ENCODE data around the gene HIVEP1.

HIVEP1 gene

DNA sequence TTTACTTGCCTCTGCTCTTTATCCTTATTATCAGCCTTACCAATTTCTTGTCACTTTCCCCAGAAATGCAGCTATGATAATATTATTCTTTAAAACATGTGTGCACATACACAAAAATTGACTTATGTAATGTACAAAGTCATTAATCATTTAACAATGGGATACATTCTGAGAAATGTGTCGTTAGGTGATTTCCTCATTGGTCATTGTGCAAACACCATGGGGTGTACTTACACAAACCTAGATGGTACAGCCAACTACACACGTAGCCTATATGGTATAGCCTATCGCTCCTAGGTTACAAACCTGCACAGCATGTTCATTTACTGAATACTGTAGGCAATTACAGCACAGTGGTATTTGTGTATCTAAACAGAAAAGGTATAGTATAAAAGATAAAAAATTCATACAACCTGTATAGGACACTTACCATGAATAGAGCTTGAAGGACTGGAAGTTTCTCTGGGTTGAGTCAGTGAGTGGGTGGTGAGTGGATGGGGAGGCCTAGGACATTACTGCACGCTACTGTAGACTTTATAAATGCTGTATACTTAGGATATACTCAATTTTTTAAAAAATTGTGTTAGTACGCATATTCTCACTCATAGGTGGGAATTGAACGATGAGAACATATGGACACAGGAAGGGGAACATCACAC lies 56.9 kb downstream of the HIVEP1 start:
- Mint-ChIP-seq H3K4me1 (peaks cover 61% of the 10 kb centered on the region), H3K36me3 (peaks cover 10% of the 10 kb centered on the region), H3K4me3 (no peak overlapping the region), H3K9me3 (no peaks in the 10 kb centered on the region), H3K27ac (no peak overlapping the region)
- peak; percentile 55 for ATAC-seq
- DNase-seq (ENCODE audit: low spot score in 2 of 2): no peak

DNA sequence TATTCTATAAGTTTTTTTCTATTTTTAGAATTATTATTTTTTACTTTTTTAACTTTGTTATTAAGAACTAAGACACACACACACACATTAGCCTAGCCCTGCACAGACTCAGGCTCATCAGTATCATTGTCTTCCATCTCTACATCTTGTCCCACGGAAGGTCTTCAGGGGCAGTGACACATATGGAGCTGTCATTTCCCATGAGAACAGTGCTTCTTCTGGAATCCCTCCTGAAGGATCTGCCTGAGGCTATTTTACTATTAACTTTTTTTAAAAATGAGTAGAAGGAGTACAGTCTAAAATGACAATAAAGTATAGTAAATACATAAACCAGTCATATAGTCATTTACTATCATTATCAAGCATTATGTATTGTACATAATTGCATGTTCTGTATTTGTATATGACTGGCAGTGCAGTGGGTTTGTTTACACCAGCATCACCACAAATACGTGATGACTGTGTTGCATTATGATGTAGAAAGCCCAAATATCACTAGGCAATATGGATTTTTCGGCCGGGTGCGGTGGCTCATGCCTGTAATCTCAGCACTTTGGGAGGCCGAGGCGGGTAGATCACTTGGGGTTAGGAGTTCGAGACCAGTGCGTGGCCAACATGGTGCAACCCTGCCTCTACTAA lies 57.9 kb downstream of the HIVEP1 start:
- Mint-ChIP-seq H3K4me1 (peaks cover 55% of the 10 kb centered on the region), H3K4me3 (no peak overlapping the region), H3K36me3 (peaks cover 10% of the 10 kb centered on the region), H3K27ac (peak overlapping the region; percentile 46), H3K9me3 (no peaks in the 10 kb centered on the region)
- DNase-seq (ENCODE audit: low spot score in 2 of 2) (no peak), ATAC-seq (peak; percentile 65)

- ATAC-seq (no peak), DNase-seq (ENCODE audit: low spot score in 2 of 2) (no peak)
- Mint-ChIP-seq H3K4me1 (peaks cover 48% of the 10 kb centered on the region), H3K4me3 (no peak overlapping the region), H3K36me3 (no peaks in the 10 kb centered on the region), H3K27ac (no peak overlapping the region), H3K9me3 (no peaks in the 10 kb centered on the region)
These were observed 59.0 kb downstream of the HIVEP1 start for GRCh38 chr6:12071064-12071615.

- peaks cover 36% of the 10 kb centered on the region for H3K4me1 Mint-ChIP-seq
- peaks cover 6% of the 10 kb centered on the region for H3K36me3 Mint-ChIP-seq
- H3K27ac Mint-ChIP-seq: no peak overlapping the region
- H3K9me3 Mint-ChIP-seq: no peaks in the 10 kb centered on the region
- no peak overlapping the region for H3K4me3 Mint-ChIP-seq
- DNase-seq (ENCODE audit: low spot score in 2 of 2) (no peak), ATAC-seq (no peak)
These were observed 63.0 kb downstream of the HIVEP1 start for GRCh38 chr6:12075067-12075563.

GRCh38 chr6:12077021-12077710 lies 65.1 kb downstream of the HIVEP1 start:
- Mint-ChIP-seq H3K4me3 (no peak overlapping the region), H3K4me1 (peaks cover 36% of the 10 kb centered on the region), H3K27ac (no peak overlapping the region), H3K9me3 (no peaks in the 10 kb centered on the region), H3K36me3 (peaks cover 6% of the 10 kb centered on the region)
- ATAC-seq (no peak), DNase-seq (ENCODE audit: low spot score in 2 of 2) (no peak)

GRCh38 chr6:12078014-12078413 lies 65.9 kb downstream of the HIVEP1 start:
- no peak overlapping the region for H3K27ac Mint-ChIP-seq
- ATAC-seq (no peak), DNase-seq (ENCODE audit: low spot score in 2 of 2) (no peak)
- no peaks in the 10 kb centered on the region for H3K9me3 Mint-ChIP-seq
- H3K4me3 Mint-ChIP-seq: no peak overlapping the region
- H3K36me3 Mint-ChIP-seq: peaks cover 6% of the 10 kb centered on the region
- H3K4me1 Mint-ChIP-seq: peaks cover 32% of the 10 kb centered on the region

- ATAC-seq (no peak), DNase-seq (ENCODE audit: low spot score in 2 of 2) (no peak)
- Mint-ChIP-seq H3K4me1 (peaks cover 38% of the 10 kb centered on the region), H3K4me3 (no peak overlapping the region), H3K9me3 (no peaks in the 10 kb centered on the region), H3K36me3 (peaks cover 6% of the 10 kb centered on the region), H3K27ac (no peak overlapping the region)
These were observed 69.7 kb downstream of the HIVEP1 start for GRCh38 chr6:12081771-12082170.

GRCh38 chr6:12082368-12082767 lies 70.3 kb downstream of the HIVEP1 start:
- no peaks in the 10 kb centered on the region for H3K9me3 Mint-ChIP-seq
- no peak for DNase-seq (ENCODE audit: low spot score in 2 of 2)
- H3K27ac Mint-ChIP-seq: no peak overlapping the region
- peaks cover 6% of the 10 kb centered on the region for H3K36me3 Mint-ChIP-seq
- peaks cover 38% of the 10 kb centered on the region for H3K4me1 Mint-ChIP-seq
- no peak overlapping the region for H3K4me3 Mint-ChIP-seq
- no peak for ATAC-seq

GRCh38 chr6:12083302-12083701 lies 71.2 kb downstream of the HIVEP1 start:
- Mint-ChIP-seq H3K27ac (no peak overlapping the region), H3K9me3 (no peaks in the 10 kb centered on the region), H3K4me3 (no peak overlapping the region), H3K4me1 (peaks cover 38% of the 10 kb centered on the region), H3K36me3 (no peaks in the 10 kb centered on the region)
- no peak for DNase-seq (ENCODE audit: low spot score in 2 of 2)
- ATAC-seq: no peak

DNA sequence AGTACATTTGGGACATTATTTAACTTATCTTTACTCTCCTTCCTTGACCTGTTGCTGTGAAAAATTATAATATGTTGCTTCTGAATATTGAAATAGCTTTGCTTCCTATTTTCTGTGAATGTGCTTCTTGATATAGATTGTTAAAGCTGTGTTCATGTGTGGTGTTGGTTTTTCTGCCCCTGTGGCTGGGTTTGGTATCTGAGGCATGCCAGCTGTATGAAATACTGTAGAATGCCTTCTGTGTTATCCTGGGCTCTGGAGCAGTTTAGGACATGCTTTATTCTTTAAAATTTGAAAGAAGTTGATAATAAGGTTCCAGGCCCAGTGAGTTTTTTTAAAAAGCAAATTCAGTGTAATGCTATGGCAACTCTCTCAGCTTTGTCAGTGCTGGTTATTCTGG lies 71.7 kb downstream of the HIVEP1 start:
- H3K4me1 Mint-ChIP-seq: peaks cover 38% of the 10 kb centered on the region
- no peaks in the 10 kb centered on the region for H3K36me3 Mint-ChIP-seq
- ATAC-seq (no peak), DNase-seq (ENCODE audit: low spot score in 2 of 2) (no peak)
- H3K4me3 Mint-ChIP-seq: no peak overlapping the region
- H3K27ac Mint-ChIP-seq: no peak overlapping the region
- no peaks in the 10 kb centered on the region for H3K9me3 Mint-ChIP-seq

GRCh38 chr6:12084681-12085080 lies 72.6 kb downstream of the HIVEP1 start:
- no peak for ATAC-seq

DNA sequence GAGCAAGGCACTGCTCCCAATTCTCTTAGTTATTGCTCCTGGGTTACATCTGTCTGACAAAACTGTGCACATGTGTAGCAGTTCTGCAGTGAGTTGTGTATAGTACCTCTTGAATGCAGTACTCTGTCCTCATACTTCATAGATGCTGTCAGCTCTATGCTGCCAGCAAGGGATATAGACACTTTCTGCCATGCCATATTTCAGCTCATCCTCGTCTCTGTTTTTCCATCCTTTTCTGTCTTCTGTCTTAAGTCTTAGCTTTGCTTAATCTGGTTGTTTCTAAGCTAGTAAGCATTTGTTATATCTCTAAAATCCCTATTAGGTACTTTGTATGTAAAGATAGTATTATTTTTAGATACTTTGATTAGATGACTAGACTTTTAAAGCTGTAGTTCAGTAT lies 76.4 kb downstream of the HIVEP1 start:
- H3K36me3 Mint-ChIP-seq: peaks cover 13% of the 10 kb centered on the region

More at GRCh38 chr6:12084681-12085080, 72.6 kb downstream of the HIVEP1 start:
- Mint-ChIP-seq H3K4me3 (no peak overlapping the region), H3K36me3 (peaks cover 1% of the 10 kb centered on the region), H3K9me3 (no peaks in the 10 kb centered on the region), H3K4me1 (peaks cover 38% of the 10 kb centered on the region), H3K27ac (no peak overlapping the region)
- DNase-seq (ENCODE audit: low spot score in 2 of 2): no peak

DNA sequence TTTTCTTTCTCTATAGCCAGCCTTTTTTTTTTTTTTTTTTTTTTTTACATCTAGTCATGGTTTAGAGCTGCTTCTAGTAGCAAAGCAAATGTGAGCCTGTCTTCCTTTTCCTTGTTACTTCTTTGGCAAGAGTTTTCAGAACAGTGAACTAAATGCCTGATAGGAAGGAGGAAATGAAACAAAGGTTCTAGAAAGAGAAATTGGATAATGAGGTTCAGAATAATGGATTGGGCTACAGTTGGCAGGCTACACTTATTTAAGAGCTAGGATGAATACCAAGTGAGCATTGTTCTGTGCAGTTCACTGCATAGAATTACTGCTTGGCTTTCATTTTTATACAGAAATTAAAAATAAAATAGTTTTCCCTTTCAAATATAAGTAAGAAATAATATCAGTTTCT lies 78.6 kb downstream of the HIVEP1 start:
- no peak overlapping the region for H3K27ac Mint-ChIP-seq
- ATAC-seq (no peak), DNase-seq (ENCODE audit: low spot score in 2 of 2) (no peak)
- peaks cover 8% of the 10 kb centered on the region for H3K4me1 Mint-ChIP-seq
- H3K36me3 Mint-ChIP-seq: peaks cover 13% of the 10 kb centered on the region
- H3K4me3 Mint-ChIP-seq: no peak overlapping the region
- H3K9me3 Mint-ChIP-seq: no peaks in the 10 kb centered on the region

More for the DNA sequence above, 76.4 kb downstream of the HIVEP1 start:
- Mint-ChIP-seq H3K4me3 (no peak overlapping the region), H3K9me3 (no peaks in the 10 kb centered on the region), H3K27ac (no peak overlapping the region), H3K4me1 (peaks cover 19% of the 10 kb centered on the region)
- no peak for DNase-seq (ENCODE audit: low spot score in 2 of 2)
- no peak for ATAC-seq

- Mint-ChIP-seq H3K4me1 (peaks cover 8% of the 10 kb centered on the region), H3K4me3 (no peak overlapping the region), H3K9me3 (no peaks in the 10 kb centered on the region), H3K36me3 (peaks cover 13% of the 10 kb centered on the region), H3K27ac (no peak overlapping the region)
- DNase-seq (ENCODE audit: low spot score in 2 of 2): no peak
- ATAC-seq: no peak
These were observed 80.7 kb downstream of the HIVEP1 start for GRCh38 chr6:12092762-12093161.

DNA sequence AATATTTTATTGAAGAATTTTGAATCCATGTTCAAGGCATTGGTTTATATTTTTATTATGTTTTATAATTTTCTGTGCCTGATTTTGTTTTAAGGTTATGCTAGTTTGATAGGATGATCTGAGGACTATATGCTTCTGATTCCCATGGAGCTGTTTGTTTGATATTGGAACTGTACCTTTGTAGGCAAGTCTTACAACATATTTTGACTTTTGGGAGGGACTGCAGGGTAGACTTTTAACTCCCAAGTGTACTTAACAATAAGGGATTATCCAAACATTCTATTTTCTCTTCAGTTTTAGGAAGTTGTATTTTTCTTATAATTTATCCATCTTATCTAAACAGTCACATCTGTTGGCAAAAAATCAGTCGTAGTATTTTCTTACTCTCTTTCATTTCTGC lies 82.6 kb downstream of the HIVEP1 start:
- Mint-ChIP-seq H3K27ac (no peak overlapping the region), H3K9me3 (no peaks in the 10 kb centered on the region), H3K4me1 (peaks cover 8% of the 10 kb centered on the region), H3K36me3 (peaks cover 11% of the 10 kb centered on the region), H3K4me3 (no peak overlapping the region)
- DNase-seq (ENCODE audit: low spot score in 2 of 2): no peak
- no peak for ATAC-seq
